Measurements from ENCODE around the gene SKAP1.

SKAP1 gene

GRCh38 chr17:48161127-48161905 is 268.7 kb downstream of the SKAP1 start:
- DNase-seq = no peak

GRCh38 chr17:48160177-48161081 is 269.6 kb downstream of the SKAP1 start:
- DNase-seq = peak; percentile 95

DNA sequence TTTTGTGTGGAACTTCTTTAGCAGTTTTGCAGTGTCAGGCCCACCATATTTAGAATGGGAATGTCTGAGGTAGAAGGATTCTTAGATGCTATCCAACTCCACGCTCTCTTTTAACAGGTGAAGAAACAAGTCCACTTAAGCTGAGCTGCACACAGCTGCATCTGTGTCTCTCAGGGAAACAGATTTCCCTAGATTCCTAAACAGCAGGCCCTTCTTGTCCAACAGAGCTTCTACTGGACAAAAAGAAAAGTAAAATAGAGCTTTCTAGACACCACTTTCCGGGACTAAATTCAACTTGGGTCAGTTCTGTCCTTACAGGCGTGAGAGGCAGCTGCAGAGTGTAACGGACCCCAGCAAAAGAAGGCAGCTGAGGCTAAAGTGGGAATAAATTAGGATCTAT is 270.8 kb downstream of the SKAP1 start:
- DNase-seq = no peak

DNA sequence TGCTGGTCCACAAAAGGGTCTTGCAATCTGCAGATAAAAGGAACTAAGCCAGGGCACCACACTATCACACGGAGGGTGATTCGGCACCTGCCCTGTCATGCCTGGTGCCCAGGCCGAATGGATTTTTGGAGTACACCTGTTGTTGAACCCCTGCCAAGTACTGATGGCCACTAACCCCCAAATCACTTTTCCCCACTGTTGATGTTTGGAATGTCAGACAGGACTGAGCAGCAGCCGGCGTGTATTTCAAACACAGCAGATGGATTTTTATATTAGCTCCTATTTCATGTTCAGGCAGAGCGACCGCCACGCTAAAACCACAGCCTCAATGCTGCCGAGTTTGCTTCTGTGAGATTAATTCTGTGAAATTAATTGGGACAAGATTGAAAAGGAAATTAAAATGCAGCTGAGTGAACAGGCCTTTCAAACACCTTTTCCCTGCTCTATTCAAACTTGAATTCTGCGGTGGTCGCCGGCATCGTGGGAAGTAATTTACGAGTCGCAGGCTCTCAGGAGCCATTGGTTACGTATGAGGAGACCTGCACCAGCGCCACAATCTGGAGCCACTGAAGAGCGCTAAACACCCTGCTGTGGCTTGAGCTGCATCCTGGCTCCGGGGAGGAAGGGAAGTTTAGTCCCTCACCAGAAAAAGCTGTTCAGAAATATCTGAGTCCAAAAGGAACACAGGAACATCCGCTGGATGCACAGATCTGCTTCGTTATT is 274.0 kb downstream of the SKAP1 start:
- peak; percentile 86 for DNase-seq

GRCh38 chr17:48153691-48154358 is 276.2 kb downstream of the SKAP1 start:
- DNase-seq = peak; percentile 90

DNA sequence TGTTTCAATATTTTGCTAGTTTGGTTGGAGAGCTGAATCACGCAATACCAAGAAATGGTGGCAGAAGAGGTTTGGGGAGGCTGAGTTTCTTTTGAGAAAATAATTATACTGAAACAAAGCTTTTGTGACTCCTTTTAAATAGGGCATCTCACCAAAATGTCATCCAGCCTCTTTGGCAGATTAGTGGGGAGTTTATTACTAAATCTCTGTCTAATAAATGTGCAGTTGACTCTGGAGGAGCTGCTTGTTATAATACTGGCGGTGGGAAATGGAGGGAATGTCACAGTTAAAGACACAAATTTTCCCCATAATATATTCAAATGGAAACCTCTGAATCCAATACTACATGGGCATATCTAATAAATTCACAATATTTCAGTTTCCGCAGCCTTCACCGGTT is 277.7 kb downstream of the SKAP1 start:
- peak; percentile 78 for DNase-seq

- DNase-seq = peak; percentile 70
Observed at GRCh38 chr17:48151220-48151619, 278.8 kb downstream of the SKAP1 start.

DNA sequence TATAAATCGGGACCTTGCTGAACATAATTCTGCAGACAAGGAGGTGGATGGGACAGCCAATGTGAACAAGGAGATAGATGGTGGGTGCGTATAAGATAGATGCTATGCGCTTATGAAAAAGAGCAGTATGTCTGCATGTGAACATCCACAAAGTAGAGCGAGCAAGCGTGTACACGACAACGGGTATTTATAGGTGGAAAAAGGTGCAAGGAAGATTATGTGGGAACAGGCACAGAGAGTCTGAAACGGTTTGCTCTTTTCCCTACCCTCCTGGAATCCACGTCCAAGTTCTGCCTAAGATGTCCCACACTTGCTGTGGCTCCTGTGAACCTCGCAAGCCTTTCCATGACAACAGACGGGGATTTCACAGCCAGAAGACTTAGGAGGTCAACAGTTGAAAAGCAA is 279.4 kb downstream of the SKAP1 start:
- peak; percentile 93 for DNase-seq

GRCh38 chr17:48149787-48150463 is 280.1 kb downstream of the SKAP1 start:
- peak; percentile 87 for DNase-seq

- peak; percentile 98 for DNase-seq
Observed at GRCh38 chr17:48148854-48149786, 280.9 kb downstream of the SKAP1 start.

- peak; percentile 96 for DNase-seq
Observed at GRCh38 chr17:48148029-48148770, 281.8 kb downstream of the SKAP1 start.

DNA sequence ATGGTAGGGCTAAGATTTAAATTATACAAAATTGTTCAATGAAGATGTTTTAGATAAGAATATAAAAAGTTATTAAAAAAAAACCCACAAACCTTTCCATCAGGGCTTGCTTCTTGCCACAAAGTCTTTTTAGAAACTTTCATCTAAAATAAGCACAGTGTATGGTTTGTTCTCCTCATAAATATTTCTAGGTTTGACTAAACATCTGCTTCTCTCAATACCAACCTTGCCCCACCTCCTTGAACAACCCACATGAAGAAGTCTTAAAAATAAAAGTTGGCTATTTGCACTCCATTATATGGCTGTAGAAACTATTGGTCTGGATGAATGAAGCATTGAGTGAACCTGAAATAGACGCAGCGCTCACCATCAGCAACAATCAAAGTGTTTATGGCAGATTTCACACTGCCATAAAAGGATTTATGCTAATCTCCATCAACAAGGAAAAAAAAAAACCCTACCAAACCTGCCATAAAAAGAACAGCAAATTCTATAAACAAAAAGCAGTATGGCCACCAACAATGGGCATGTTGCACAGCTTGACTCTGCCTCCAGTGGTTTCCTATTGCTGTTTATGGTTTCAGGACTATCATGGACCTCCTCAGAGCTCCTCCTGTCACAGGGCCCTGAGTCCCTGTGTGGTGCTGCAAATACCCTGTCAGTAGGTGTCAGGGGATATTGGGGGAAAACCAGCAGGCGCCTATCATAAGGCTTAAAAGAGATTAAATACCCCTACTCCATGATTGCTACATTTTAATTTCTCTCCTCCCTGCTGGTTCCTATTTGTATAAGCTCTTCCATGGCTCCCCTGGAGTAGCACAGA is 284.8 kb downstream of the SKAP1 start:
- peak; percentile 22 for DNase-seq

GRCh38 chr17:48144231-48144630 is 285.8 kb downstream of the SKAP1 start:
- no peak for DNase-seq

DNA sequence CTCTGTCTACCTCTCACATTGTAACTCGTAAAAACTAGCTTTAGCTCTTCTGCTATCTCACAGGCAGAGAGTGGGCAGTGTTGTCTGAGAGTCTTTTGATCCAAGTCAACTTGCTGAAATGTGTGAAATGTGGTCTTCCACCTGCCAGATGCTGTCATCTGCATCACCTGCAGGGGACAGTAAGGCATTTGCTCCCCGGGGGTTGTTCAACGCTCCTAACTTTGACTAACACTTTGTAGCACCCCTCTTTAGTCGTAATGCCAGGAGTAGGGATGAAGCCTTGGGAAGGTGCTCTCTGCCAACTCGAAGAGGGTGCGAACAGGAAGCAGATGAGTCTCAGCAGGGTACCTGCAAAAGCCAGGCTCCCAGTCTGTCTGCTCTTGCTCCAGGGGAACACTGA is 286.4 kb downstream of the SKAP1 start:
- peak; percentile 59 for DNase-seq

DNA sequence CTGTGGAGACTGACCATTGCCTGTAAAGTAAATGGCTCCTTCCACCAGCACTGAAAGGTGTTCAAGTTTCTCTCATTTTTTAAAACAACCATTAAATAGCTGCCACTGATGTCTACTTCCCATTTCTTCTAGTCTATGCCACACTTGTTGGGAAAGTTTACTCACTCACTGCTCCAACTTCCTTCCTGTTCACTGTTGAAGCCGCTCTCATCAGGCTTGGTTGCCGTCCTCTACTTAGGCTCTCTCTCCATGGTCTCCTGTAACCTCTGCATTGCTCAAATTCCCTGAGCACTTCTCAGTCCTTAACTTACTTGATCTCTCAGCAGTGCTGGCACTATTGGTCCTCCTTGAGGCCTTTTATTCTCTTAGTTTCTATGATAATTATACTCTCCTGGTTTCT is 290.1 kb downstream of the SKAP1 start:
- no peak for DNase-seq

- DNase-seq = no peak
Observed at GRCh38 chr17:48137656-48138055, 292.4 kb downstream of the SKAP1 start.

- peak; percentile 12 for DNase-seq
Observed at GRCh38 chr17:48134912-48135480, 295.0 kb downstream of the SKAP1 start.

GRCh38 chr17:48132385-48132784 is 297.6 kb downstream of the SKAP1 start:
- no peak for DNase-seq

All from NCI-H1092 treated with DMSO at 0.1 percent for 48 hours (cell line).